Ramos (cell line): Measurements from ENCODE around the gene NXPH1.

ENCODE experiments used
- in situ Hi-C: fragments of 300-500 bp; cut with MboI; formaldehyde crosslinking; loops from one replicate; pipeline ENCODE4 v1.14.3; 2022; ENCODE audit warnings: low sequenced_read_pairs; ENCODE audit not compliant: unreplicated experiment

Gene NXPH1

DNA sequence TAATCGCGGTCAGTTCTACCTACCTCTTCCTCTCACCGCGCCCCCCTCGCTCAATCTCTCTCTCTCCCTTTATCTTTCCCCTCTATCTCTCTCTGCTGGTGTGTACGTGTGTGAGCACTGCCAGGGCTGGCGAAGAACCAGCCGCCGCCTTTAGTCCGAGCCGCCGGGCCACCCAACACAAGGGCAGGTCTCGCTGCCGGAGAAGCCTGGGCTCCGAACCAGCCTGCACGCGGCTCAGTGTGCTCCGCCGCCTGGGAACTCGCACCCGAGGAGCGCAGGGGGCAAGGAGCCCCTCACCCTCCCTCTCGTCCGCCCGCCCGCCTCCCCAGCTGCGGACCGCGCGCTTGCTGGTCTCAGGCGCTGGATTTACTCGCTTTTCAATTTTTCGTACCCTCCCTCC is 1.7 kb downstream of the NXPH1 start:
- in situ Hi-C loops = loop anchor here (25.0 kb wide), 1 partner anchor 277 kb away; no protein-coding TSS in a partner anchor

DNA sequence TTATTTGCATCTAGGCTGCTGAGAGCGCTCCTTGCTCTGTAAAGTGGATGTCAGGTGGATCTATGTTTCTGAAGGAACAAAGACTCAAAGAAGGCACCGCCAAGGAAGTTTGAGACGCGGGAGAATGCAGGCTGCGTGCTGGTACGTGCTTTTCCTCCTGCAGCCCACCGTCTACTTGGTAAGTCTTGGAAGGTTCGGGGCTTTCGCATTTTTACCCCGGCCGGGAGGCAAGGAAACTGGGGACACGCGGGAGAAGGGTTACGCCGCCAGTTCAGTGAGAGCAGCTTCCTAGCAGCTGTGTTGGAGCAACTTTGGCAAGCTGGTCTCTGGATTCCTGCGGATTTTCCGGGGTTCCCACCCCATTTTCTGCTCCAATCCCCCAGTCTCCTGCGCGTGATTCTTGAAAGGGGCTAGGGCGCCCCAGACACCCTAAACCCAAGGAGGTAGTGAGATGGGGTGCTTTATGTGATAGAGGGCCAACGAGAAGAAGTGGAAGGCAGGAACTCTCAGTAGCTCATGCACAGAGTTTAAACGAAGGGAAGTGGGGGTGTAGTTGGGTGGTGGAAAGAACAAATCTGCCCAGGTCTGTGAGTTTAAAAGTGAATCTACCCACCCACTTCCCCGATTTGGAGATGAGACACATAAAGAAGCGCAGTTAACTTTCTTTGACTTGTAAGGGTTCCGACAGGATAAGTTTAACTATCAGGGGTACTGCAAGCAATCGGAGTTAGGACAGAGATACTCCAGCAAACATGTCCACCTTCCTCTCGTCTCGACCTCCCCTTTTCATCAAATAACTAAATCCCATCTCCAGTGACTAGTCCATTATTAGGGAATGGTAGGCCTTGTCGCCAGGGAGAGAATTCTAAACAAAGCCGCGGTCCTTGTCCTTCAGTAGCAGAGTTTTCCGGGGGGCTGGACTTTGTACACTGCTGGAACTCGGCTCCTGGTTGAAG is 2.5 kb downstream of the NXPH1 start:
- in situ Hi-C loops = loop anchor here (25.0 kb wide), 1 partner anchor 276 kb away; no protein-coding TSS in a partner anchor

DNA sequence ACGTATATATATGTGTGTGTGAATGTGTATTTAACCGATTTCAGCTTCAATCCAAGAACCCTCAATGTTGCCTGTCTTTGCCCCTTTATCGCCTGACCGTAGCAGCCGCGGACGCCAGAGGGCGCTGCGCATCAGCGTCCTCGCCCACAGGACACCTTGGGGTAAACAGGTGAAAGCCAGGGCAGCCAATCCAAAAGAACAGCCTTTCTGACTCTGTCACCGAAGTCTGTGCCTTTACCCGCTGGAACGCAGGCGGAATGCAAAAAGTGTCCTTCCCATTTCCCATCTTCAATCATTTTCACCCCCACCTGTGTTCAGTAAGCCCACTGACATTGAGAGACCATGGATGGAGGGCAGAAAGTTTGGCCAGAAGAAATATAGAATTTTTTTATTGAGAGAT is 3.6 kb downstream of the NXPH1 start:
- in situ Hi-C loops = loop anchor here (25.0 kb wide), 1 partner anchor 275 kb away; no protein-coding TSS in a partner anchor

DNA sequence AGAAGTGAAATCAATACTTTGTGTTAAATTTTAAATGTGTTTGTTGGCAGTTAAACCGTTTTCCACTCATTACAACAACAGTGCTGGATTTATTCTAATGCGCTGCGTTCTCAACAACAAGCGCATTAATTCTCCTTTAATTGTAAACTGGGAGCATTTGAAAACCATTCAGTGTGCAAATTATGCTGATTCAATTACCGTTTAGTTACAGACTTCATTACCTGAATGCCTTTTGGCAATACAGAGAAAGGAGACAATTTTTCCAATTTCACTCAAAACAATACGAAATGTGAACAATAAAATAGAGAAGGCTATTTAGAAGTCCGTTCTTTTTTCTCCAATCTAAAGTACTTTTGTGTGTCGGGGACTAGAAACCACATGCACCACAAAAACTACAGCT is 4.2 kb downstream of the NXPH1 start:
- in situ Hi-C loops = loop anchor here (25.0 kb wide), 1 partner anchor 275 kb away; no protein-coding TSS in a partner anchor

DNA sequence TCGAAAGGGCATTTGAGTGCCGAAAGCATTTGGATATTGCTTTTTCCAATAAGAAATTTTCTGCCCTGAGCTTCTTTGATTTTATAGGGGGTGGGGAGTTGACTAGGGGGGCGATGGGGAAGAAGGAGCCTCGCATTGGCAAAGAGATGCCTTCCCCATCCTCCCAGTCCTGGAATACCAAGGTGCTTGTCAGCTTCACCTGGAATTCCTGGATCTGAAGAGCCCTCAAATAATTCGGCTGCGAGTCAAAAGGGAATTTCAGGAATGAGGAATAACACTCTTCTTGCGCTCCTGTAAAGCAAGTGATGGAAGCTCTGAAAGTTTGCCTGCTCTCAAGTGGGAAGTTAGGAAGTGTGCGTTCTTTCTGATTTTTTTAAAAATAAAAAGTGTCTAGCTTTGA is 7.3 kb downstream of the NXPH1 start:
- in situ Hi-C loops = loop anchor here (25.0 kb wide), 1 partner anchor 272 kb away; no protein-coding TSS in a partner anchor

DNA sequence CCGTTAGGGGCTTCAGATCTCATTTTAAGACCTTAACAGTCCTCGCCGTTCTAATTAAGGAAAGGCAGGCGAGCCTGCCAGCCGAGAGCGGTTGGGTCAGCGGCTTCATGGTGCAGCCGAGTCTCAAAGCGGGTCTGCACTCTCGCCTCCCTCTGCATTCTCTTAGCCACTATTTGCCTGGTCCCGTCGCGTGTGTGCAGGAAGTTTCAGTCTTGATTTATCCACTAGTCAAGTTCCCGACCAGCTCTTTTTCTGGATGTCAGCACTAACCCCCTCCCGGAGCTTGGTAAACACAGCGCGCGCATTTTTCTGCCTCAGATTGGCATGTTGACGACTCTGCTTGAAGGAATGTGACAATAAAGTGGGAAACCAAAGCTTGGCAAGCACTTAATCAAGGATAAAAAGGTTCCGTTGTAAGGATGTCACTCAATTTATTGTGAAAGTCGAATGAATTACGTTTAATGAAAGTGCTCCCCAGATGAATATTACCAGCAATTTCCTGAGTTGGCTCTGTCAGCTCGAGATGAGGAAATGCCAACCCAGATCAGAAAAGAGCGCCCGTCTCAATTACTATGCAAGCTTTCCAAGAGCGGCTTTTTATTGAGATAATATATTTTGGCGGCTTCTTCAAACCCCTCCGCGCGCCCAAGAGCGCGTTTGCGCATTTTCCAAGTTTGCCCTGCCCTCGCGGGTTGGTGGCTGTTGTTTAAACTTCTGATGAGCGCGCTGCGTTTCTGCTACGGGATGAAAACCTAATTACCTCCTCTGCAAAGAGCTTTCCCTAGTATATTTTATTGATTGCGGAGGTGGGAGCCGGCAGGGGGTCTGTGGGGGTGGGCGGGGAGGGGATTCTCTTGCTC is 7.9 kb downstream of the NXPH1 start:
- in situ Hi-C loops = loop anchor here (25.0 kb wide), 1 partner anchor 271 kb away; no protein-coding TSS in a partner anchor

DNA sequence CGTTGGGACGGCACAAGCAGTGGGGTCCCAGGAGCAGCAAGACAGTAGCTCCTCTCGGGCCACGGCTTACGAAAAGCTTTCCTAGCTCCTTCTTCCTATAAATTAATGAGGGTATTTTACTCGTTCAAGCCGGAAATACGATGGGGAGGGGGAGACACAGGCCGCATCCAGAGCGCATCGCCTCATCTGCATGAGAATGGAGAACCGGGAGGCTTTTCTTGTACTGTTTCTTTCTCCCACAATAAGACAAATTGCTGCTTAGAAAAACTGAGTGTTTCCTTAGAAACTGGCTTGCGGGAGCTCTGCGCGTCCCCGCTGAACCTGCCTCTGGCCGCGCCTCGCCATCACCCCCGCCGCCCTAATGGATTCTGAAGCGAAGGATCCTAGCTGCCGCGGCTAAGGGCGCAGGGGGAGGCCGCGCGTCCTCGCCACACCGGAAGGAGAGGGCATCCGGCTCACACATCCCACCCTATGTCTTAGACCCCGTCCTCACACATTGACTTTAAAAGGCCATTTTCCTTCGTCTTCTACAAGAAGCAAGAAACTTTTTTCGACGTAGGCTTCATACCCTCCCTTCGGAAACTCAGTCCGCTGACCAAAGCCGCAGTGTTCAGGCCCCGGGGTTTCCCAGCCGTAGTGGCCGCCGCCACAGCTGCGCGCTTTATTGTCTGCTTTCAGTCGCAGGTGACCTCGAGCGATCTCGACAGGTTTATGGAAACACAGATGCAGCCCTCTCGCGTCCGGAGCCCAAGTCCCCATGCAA is 8.8 kb downstream of the NXPH1 start:
- in situ Hi-C loops = loop anchor here (25.0 kb wide), 1 partner anchor 270 kb away; no protein-coding TSS in a partner anchor

DNA sequence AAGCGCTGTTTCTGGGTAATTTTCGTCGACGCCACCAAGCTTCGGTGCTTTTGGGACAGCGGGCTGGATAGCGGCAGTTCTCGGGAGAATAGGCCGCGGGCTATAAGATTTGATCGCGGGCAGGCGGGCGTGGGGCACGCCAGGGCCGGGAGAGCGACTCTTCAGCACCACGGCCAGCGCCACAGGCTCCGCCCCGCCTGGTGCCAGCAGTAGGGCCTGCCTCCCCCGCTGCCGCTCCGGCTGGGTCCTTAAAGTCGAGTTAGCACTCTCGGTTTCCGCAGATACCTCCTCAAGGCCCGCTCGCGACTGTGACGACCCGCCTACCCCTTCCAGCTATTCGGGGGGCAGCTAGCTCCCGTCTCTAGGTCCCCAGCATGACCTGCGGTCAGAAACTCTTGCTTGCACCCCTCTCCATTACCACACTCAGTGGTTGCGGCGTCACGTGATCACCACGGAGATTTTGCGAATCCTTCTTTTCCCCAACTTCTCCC is 9.4 kb downstream of the NXPH1 start:
- in situ Hi-C loops = loop anchor here (25.0 kb wide), 1 partner anchor 269 kb away; no protein-coding TSS in a partner anchor

DNA sequence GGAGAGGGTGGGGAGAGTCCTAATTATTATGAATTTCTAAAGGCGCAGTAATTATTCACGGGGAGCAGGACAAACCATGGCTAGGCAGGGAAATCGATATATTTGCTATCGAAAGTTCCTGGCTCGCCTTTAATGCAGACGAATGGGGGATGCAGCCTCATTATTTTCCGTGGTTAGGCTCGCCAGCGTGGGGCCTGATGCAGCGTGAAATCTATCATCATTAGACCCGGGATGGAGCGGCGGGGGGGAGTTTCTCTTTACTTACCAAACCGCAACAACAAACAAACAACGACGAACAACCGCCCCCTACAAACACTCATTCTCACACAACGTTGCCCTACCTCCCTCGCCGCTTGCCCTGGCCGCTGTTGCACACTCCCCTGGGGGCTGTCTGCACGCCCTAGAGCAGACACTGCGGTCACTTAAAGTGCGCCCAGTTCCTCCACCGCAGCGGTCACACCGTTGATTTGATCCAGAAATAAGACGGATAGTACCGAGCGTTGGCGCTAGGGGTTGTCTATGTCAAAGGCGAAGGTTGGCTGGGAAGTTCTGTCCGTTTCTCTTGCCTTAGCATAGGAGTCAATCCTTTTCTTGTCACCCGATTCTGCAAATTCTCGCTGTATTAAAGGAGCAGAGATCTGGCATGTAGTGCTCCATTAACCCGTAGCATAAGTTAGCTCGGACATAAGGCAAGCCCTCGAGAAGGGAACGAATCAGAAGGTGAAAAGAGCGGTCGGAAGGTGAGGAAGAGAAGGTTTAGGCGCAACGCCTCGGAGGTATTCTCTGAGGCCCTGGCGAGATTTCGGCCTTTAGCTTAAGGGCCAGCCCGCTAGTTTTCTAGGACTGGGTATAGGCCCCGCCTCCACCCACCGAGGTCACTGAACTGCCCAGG is 10.4 kb downstream of the NXPH1 start:
- in situ Hi-C loops = loop anchor here (25.0 kb wide), 1 partner anchor 268 kb away; no protein-coding TSS in a partner anchor

DNA sequence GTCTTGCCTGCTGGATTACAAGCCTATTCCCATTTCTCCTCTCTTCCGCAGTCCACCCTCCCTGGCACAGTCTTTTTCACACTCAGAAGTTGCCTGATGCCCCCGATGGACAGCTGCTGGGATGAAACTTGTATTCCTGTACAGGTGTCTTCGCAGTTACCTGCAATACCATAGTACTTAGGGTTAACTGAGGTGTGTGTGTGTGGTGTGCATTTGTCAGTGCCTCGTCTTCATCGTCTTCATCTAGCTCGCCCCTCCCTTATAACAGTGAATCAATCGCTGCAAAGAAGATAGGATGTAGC is 11.0 kb downstream of the NXPH1 start:
- in situ Hi-C loops = loop anchor here (25.0 kb wide), 1 partner anchor 268 kb away; no protein-coding TSS in a partner anchor

DNA sequence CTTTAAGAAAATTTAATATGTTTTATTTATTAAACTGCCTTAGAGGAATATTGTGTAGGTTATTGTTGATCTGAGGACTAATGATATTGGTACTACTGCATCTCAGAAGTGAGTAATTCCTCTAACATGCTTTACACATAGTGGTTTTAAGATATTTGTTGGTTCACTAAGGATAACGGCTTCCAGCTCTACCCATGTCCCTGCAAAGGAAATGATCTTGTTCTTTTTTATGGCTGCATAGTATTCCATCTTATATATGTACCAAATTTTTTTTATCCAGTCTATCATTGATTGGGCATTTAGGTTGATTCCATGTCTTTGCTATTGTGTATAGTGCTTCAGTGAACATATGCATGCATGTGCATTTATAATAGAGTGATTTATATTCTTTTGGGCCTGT is 20.1 kb downstream of the NXPH1 start:
- in situ Hi-C loops = no loop called here

DNA sequence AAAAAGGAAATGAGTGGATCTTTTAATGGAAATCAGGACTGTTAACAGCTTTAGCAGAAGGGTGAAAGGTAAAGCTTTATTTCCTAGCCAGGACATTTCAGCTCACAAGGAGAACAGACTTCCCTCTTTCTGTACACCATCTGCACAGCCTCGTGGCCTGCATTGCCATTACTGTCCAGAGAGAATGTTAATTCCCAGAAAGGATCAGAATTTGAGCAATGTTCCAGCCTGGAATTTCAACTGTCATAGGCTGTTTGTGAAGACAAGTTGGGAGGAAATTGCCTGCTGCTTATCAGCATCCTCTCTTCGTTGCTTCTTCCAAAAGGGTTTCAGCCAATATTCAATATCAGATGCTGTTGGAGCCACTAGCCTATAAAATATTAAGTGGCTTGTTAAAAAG is 22.0 kb downstream of the NXPH1 start:
- in situ Hi-C loops = no loop called here

DNA sequence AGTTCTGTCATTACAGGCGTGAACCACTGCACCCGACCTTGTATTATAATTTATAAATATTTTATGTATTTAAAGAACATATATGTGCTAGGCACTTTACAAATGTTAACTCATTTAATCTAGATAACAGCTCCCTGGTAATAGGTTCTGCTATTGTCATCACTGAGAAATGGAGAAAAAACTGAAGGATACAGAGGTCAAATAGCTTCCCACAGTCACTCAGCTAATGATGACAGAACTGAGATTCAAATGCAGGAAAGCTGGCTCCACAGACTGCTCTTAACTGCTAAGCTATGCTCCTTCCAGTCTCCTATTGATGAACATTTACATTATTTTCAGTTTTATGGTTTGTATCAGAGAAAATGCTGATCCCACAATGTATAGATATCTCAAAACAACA is 28.9 kb downstream of the NXPH1 start:
- in situ Hi-C loops = no loop called here

DNA sequence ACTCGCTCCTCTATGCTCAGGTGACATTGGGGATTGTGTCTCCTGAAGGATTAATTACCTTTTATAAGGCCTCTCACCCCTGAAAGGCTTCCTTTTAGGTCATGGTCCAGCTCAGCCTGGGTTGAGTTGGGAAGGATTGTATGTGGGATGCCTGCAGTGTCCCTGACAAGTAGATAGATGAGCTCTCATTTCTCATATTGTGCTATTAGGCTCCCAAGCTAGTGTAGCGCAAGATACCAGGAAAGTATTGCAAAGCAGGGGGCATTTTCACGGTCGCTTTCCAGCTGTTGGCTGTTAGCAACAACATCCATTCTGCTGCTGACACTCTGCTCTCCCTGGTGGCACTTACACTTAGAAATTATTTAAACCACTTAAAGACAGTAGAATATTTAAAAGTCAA is 31.9 kb downstream of the NXPH1 start:
- in situ Hi-C loops = no loop called here

DNA sequence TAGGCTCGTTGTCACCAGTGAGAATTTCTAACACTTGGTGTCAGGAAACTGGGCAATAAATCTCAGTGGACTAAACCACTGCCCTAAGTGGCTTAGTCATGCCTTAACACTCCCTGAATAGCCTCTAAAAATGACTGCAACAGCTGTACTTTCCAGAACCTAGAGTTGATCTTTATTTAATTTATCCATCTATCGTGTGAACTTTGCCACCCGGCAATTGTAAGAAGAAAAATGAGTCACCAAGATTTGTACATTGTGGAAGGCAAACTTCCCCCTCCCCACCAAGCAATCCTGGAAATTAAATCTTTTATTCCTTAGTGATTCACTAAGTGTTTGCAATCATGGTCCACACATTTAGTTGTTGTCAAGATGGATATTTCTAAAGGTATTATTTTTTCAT is 47.1 kb downstream of the NXPH1 start:
- in situ Hi-C loops = no loop called here

DNA sequence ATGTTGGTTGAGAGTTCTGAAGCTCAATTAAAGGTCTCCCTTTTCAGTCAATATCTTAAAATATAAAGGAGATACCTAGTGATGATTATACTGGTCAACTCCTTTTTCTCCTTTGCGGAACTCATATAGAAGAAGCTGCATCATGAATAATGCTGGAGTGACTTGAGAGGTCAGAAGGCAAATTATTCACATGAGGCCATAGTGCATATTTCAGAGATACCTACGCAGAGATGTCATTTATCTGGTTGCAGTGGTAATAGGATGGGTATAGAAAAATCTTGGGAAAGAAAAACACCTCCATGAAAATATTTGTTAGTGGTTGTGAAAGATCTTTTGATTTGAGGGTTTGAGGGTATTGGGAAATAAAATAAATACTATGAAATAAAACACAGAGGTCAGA is 47.7 kb downstream of the NXPH1 start:
- in situ Hi-C loops = no loop called here

DNA sequence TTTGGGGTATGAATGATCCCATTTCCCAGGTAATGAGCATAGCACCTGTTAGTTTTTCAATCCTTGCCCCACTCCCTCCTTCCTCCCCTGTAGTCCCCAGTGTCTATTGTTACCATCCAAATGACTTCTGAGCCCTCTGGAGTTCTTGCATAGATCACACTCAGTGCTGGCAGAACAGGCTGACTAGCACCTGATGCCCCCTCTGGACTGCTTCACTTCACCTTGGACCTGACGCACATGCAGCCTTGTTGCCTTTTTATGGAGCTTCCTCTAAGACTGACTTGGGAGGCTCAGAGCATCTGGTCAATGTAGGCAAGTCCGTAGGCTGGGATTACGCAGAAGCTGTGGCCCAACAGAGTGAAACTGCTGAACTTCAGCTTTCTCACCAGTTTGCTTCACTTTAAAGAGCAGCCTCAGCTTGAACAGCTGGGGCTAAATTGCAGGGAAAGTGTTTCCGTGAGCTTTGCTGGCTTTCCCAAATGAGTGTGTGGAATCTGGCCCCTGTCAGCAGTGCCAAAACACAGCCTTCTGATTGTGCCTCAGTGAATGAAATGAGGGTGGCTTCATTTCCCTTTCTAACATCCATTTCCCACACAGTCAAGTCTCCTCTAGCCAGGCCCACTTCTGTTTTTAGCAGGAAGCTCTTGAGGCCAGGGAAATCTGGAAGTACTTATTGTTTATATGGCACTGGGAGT is 48.5 kb downstream of the NXPH1 start:
- in situ Hi-C loops = no loop called here

DNA sequence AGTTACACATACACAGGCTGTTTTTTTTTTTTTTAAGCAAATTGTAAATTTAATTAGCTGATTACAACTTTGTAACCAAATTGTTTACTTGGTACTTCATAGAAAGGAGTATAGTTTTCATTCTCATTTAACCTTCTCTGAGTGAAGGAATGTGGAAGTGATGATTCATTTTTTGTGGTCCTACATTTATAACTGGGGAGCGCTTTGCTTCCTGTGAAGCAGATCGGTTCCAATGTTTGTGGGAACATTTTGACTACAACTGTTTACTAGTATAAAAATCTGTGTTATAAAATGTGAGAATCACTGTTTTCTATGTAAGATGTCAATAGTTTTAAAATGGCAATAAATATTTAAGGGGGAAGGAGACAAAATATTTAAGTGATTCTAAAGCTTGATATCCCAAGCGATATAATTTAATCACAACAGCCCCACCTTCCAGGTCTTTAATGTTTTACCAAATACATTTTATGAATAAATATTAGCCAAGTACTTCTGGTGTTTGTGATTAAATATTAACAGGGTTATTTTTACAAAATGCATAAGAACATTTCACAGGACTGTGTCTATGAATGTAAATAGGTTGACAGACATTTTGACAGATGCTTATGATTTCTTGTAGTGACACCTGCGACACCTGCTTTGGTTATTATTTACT is 57.1 kb downstream of the NXPH1 start:
- in situ Hi-C loops = no loop called here
